Measurements from ENCODE around the gene LCMT1. TPM values are rescaled to one million over a fixed set of nuclear protein-coding genes. Genes with fewer than 3 reads are reported as not detected.

LCMT1 gene
- total and polyA plus RNA-seq, 2 of the 4 experiments (the other 2 are of a cell fraction), result 33.1 to 60.4 TPM

DNA sequence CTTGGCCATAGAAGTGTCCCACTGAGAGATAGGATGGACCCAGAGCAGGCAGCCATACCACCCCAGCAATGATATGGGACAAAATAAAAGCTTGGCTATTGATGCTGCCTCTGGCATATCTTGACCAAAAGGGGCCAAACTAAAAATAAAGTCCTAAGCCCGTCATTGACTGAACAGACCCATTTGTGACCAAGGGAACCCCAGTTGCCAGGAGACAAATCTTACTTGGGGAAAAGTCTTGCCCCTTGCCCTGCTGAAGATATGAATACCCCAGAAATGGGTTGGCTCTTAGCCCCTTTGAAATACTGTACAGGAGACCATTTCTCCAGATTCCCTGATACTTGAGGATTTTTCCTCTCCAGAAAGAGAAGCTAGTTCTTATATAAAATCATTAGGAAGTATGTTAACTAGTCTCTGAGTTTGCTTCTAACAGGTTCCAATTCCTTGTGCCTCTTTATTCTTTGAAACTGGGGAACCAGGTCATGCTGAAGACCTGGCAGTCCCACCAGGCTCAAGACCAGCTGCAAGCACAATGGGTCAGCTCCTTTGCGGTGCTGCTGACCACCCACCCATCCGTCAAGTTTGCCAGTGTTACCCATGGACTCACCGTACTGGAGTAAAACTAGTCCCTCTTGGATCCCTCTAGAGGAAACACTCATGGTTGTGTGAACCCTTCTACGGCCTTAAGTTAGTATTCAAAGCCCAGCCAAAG lies 31.0 kb upstream of the LCMT1 start:
- DNase-seq (no peak), ATAC-seq (ENCODE audit: low read depth) (no peak)
- Histone ChIP-seq H4K20me1 (ENCODE audit: insufficient read depth, low read length) (no peaks in the 10 kb centered on the region), H3K9ac (ENCODE audit: low read depth, low read length) (no peak overlapping the region), H3K27ac (ENCODE audit: insufficient read depth, low read length) (no peak overlapping the region), H2BK120ac (ENCODE audit: low read depth, low read length) (no peak overlapping the region), H3K4me3 (ENCODE audit: insufficient read depth, low read depth, low read length) (no peak overlapping the region), H2BK5ac (ENCODE audit: low read depth, low read length, poor library complexity, severe bottlenecking) (no peak overlapping the region), H3K18ac (ENCODE audit: low read depth, low read length) (no peak overlapping the region), H3K4ac (ENCODE audit: low read depth, low read length) (no peak overlapping the region), H3K4me2 (ENCODE audit: low read depth, low read length) (no peak overlapping the region), H3K79me1 (ENCODE audit: low read depth in 1 of 2, low read length in 2 of 2) (no peaks in the 10 kb centered on the region), H3K4me1 (ENCODE audit: control insufficient read depth, insufficient read depth, low read length) (no peaks in the 10 kb centered on the region), H4K8ac (ENCODE audit: low read depth in 2 of 2, low read length in 2 of 2) (no peak overlapping the region), H3K9me1 (ENCODE audit: insufficient read depth, low read length) (no peaks in the 10 kb centered on the region), H3K36me3 (ENCODE audit: control insufficient read depth, insufficient read depth, low read length) (no peaks in the 10 kb centered on the region), H3K9me3 (ENCODE audit: control insufficient read depth, insufficient read depth, low read length) (peaks cover 2% of the 10 kb centered on the region; the same call in 1 of the 2 replicates), H2AK9ac (replicated peaks; ENCODE audit: low read depth, low read length, poor library complexity) (no peak overlapping the region), H3K23ac (ENCODE audit: low read depth, low read length) (no peak overlapping the region), H3K56ac (ENCODE audit: extremely low read depth, insufficient read depth, low read length) (no peak overlapping the region), H2BK15ac (ENCODE audit: low read depth, low read length) (no peak overlapping the region), H4K91ac (ENCODE audit: insufficient read depth, low read depth, low read length) (no peak overlapping the region), H4K5ac (ENCODE audit: low read depth, low read length) (no peak overlapping the region), H2AK5ac (ENCODE audit: low read depth, low read length) (no peak overlapping the region), H3K27me3 (ENCODE audit: control insufficient read depth, insufficient read depth, low read length) (no peaks in the 10 kb centered on the region), H2AFZ (replicated peaks; ENCODE audit: low read length, poor library complexity) (no peak overlapping the region), H2BK20ac (ENCODE audit: low read depth, low read length) (no peak overlapping the region), H3K14ac (replicated peaks; ENCODE audit: low read depth, low read length) (no peak overlapping the region)
- in situ Hi-C loops (cut with MboI; ENCODE audit: low sequenced_read_pairs) (no loop called here), intact Hi-C loops (cut with micrococcal nuclease) (no loop called here), dilution Hi-C loops (cut with HindIII; ENCODE audit: low sequenced_read_pairs, unreplicated experiment) (no loop called here)
- POLR2A ChIA-PET (ENCODE audit: unreplicated experiment), result no interaction called here
- TF ChIP-seq RCOR1 (IDR thresholded peaks at IDR 0.05; ENCODE audit: insufficient replicate concordance, low read length) (no peak), BHLHE40 (IDR thresholded peaks at IDR 0.05; ENCODE audit: low read depth, low read length) (no peak), MAFK (IDR thresholded peaks at IDR 0.05; ENCODE audit: low read depth, low read length) (no peak), NFE2L2 (IDR thresholded peaks at IDR 0.05; ENCODE audit: low read depth, low read length) (no peak), SMC3 (IDR thresholded peaks at IDR 0.05; ENCODE audit: low read depth, low read length) (no peak), CHD1 (IDR thresholded peaks at IDR 0.05; ENCODE audit: low read depth, low read length) (no peak), POLR2A (IDR thresholded peaks at IDR 0.05; ENCODE audit: low read depth, low read length) (no peak), MAZ (IDR thresholded peaks at IDR 0.05; ENCODE audit: borderline replicate concordance, low read depth, low read length) (no peak), MXI1 (IDR thresholded peaks at IDR 0.05; ENCODE audit: borderline replicate concordance, low read depth, low read length) (no peak), RFX5 (IDR thresholded peaks at IDR 0.05; ENCODE audit: low read depth, low read length) (no peak)
- TF ChIP-seq, protein P1, sequence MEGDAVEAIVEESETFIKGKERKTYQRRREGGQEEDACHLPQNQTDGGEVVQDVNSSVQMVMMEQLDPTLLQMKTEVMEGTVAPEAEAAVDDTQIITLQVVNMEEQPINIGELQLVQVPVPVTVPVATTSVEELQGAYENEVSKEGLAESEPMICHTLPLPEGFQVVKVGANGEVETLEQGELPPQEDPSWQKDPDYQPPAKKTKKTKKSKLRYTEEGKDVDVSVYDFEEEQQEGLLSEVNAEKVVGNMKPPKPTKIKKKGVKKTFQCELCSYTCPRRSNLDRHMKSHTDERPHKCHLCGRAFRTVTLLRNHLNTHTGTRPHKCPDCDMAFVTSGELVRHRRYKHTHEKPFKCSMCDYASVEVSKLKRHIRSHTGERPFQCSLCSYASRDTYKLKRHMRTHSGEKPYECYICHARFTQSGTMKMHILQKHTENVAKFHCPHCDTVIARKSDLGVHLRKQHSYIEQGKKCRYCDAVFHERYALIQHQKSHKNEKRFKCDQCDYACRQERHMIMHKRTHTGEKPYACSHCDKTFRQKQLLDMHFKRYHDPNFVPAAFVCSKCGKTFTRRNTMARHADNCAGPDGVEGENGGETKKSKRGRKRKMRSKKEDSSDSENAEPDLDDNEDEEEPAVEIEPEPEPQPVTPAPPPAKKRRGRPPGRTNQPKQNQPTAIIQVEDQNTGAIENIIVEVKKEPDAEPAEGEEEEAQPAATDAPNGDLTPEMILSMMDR (conservative IDR thresholded peaks at IDR 0.05; ENCODE audit: low read depth, low read length), result no peak
- no TSS peak for BruUV-seq (replicated peaks)
- CTCF ChIA-PET, result no interaction called here
- 96% methylated on average over 4 of the region's 5 CpGs; no CpG with 5 or more reads in 1 of the 2 experiments for WGBS, 2 experiments (ENCODE audit: extremely low coverage in 2 of 2, insufficient read length in 1 of 2)

All from IMR-90 (cell line).